ENCODE measurements around the gene URB1.

DNA sequence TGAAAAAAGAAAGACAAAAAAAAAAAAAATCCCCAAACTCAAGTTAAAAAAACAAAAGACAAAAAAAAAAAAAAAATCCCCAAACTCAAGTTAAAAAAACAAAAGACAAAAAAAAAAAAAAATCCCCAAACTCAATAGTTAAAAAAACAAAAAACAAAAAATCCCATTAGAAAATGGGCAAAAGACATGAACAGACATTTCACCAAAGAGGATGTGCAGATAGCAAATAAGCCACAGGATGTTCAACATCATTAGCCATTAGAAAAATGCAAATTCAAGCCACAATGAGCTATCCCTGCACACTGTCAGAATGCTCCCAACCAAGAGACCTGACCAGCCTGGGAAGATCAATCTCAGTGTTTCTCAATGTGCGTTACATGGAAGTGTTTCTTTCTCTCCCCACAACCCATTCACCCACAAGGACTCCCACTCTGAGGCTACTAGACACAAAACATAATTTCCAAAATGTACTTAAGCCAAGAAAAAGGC lies 60.3 kb downstream of the URB1 start:
- TF ChIP-seq POLR2AphosphoS5 (IDR thresholded peaks at IDR 0.05; ENCODE audit: borderline replicate concordance, low read depth, low read length) = no peak
- no peak for TF ChIP-seq EZH2 (IDR thresholded peaks at IDR 0.05)
- TF ChIP-seq FOXP2 (optimal IDR thresholded peaks at IDR 0.05; ENCODE audit: control extremely low read depth, extremely low read length, insufficient read depth) = no peak

Measured in SK-N-MC (cell line).